ENCODE data around the gene GDF9.

Gene GDF9

DNA sequence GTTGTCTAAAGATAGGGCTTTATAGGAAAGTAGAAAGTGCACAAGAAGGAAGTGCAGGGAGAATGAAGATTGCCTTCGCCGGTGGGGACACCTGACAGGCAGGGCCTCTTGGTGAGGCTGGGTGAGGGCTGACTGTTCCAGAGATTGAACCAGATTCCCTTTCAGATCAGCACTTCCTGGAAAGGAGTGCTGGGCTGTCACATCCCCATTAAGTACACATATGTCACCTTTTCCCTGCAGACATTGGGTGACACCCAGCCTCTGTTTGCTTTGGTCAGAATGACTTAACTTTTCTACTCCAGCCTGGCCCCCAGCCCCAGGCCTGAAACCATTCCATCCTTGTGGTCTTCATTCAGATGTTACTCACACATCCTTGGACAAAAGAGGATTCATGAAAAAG lies 28.4 kb downstream of the GDF9 start:
- H3K9ac ChIP-seq (ENCODE audit: low read length) = no peak overlapping the region
- no peak overlapping the region for H3K4me2 ChIP-seq (ENCODE audit: low read depth, low read length, poor library complexity, severe bottlenecking)
- no peaks in the 10 kb centered on the region for H3K27me3 ChIP-seq (ENCODE audit: low read length)
- no peak overlapping the region for H3K27ac ChIP-seq (ENCODE audit: low read depth, low read length)
- no peak overlapping the region for H3K4me3 ChIP-seq (ENCODE audit: insufficient read depth, low read length, poor library complexity, severe bottlenecking)
- no peaks in the 10 kb centered on the region for H3K36me3 ChIP-seq (ENCODE audit: low read length)
- H3F3A ChIP-seq (ENCODE audit: insufficient read depth) = no peaks in the 10 kb centered on the region
- no peaks in the 10 kb centered on the region for H3K9me3 ChIP-seq (ENCODE audit: insufficient read depth, low read length)
- no peaks in the 10 kb centered on the region for H3K9me2 ChIP-seq (replicated peaks; ENCODE audit: insufficient read depth, low read length)
- no peaks in the 10 kb centered on the region for H4K20me1 ChIP-seq (ENCODE audit: low read depth, low read length)
- no peak overlapping the region for H2AFZ ChIP-seq (ENCODE audit: low read depth, low read length, severe bottlenecking)
- no peaks in the 10 kb centered on the region for H3K79me2 ChIP-seq (ENCODE audit: insufficient read depth, low read length)
- TF ChIP-seq CTCF (IDR thresholded peaks at IDR 0.05; ENCODE audit: insufficient read depth, low read length, poor library complexity, severe bottlenecking) = no peak
- TF ChIP-seq EZH2phosphoT487 (conservative IDR thresholded peaks at IDR 0.05; ENCODE audit: low read length) = no peak

GRCh38 chr5:132836852-132837251 lies 29.4 kb downstream of the GDF9 start:
- H3K9me3 ChIP-seq (ENCODE audit: insufficient read depth, low read length) = no peaks in the 10 kb centered on the region
- H3K4me2 ChIP-seq (ENCODE audit: low read depth, low read length, poor library complexity, severe bottlenecking) = no peak overlapping the region
- no peak overlapping the region for H3K27ac ChIP-seq (ENCODE audit: low read depth, low read length)
- H3K27me3 ChIP-seq (ENCODE audit: low read length) = no peaks in the 10 kb centered on the region
- no peak for TF ChIP-seq CTCF (IDR thresholded peaks at IDR 0.05; ENCODE audit: insufficient read depth, low read length, poor library complexity, severe bottlenecking)
- no peak for TF ChIP-seq EZH2phosphoT487 (conservative IDR thresholded peaks at IDR 0.05; ENCODE audit: low read length)
- no peaks in the 10 kb centered on the region for H4K20me1 ChIP-seq (ENCODE audit: low read depth, low read length)
- H3K9ac ChIP-seq (ENCODE audit: low read length) = no peak overlapping the region
- no peaks in the 10 kb centered on the region for H3K36me3 ChIP-seq (ENCODE audit: low read length)
- H3K9me2 ChIP-seq (replicated peaks; ENCODE audit: insufficient read depth, low read length) = no peaks in the 10 kb centered on the region
- no peak overlapping the region for H2AFZ ChIP-seq (ENCODE audit: low read depth, low read length, severe bottlenecking)
- no peaks in the 10 kb centered on the region for H3K79me2 ChIP-seq (ENCODE audit: insufficient read depth, low read length)
- H3K4me3 ChIP-seq (ENCODE audit: insufficient read depth, low read length, poor library complexity, severe bottlenecking) = no peak overlapping the region
- no peaks in the 10 kb centered on the region for H3F3A ChIP-seq (ENCODE audit: insufficient read depth)

- no peaks in the 10 kb centered on the region for H3K79me2 ChIP-seq (ENCODE audit: insufficient read depth, low read length)
- no peaks in the 10 kb centered on the region for H3K36me3 ChIP-seq (ENCODE audit: low read length)
- H3K9me2 ChIP-seq (replicated peaks; ENCODE audit: insufficient read depth, low read length) = no peaks in the 10 kb centered on the region
- H4K20me1 ChIP-seq (ENCODE audit: low read depth, low read length) = no peaks in the 10 kb centered on the region
- no peak overlapping the region for H3K4me3 ChIP-seq (ENCODE audit: insufficient read depth, low read length, poor library complexity, severe bottlenecking)
- no peaks in the 10 kb centered on the region for H3K27me3 ChIP-seq (ENCODE audit: low read length)
- H3K9me3 ChIP-seq (ENCODE audit: insufficient read depth, low read length) = no peaks in the 10 kb centered on the region
- H2AFZ ChIP-seq (ENCODE audit: low read depth, low read length, severe bottlenecking) = no peak overlapping the region
- no peak overlapping the region for H3K9ac ChIP-seq (ENCODE audit: low read length)
- no peak overlapping the region for H3K27ac ChIP-seq (ENCODE audit: low read depth, low read length)
- no peak for TF ChIP-seq CTCF (IDR thresholded peaks at IDR 0.05; ENCODE audit: insufficient read depth, low read length, poor library complexity, severe bottlenecking)
- no peak for TF ChIP-seq EZH2phosphoT487 (conservative IDR thresholded peaks at IDR 0.05; ENCODE audit: low read length)
- no peaks in the 10 kb centered on the region for H3F3A ChIP-seq (ENCODE audit: insufficient read depth)
- H3K4me2 ChIP-seq (ENCODE audit: low read depth, low read length, poor library complexity, severe bottlenecking) = no peak overlapping the region
Measured at GRCh38 chr5:132834057-132834456, 32.2 kb downstream of the GDF9 start.

- Histone ChIP-seq H3K79me2 (ENCODE audit: insufficient read depth, low read length) (no peaks in the 10 kb centered on the region), H4K20me1 (ENCODE audit: low read depth, low read length) (no peaks in the 10 kb centered on the region), H3K9me3 (ENCODE audit: insufficient read depth, low read length) (no peaks in the 10 kb centered on the region), H3K27ac (ENCODE audit: low read depth, low read length) (no peak overlapping the region), H3K36me3 (ENCODE audit: low read length) (no peaks in the 10 kb centered on the region), H3K9me2 (replicated peaks; ENCODE audit: insufficient read depth, low read length) (no peaks in the 10 kb centered on the region), H3K4me3 (ENCODE audit: insufficient read depth, low read length, poor library complexity, severe bottlenecking) (no peak overlapping the region), H3K4me2 (ENCODE audit: low read depth, low read length, poor library complexity, severe bottlenecking) (no peak overlapping the region), H3K9ac (ENCODE audit: low read length) (no peak overlapping the region), H2AFZ (ENCODE audit: low read depth, low read length, severe bottlenecking) (no peak overlapping the region), H3F3A (ENCODE audit: insufficient read depth) (no peaks in the 10 kb centered on the region), H3K27me3 (ENCODE audit: low read length) (no peaks in the 10 kb centered on the region)
- no peak for TF ChIP-seq CTCF (IDR thresholded peaks at IDR 0.05; ENCODE audit: insufficient read depth, low read length, poor library complexity, severe bottlenecking)
- no peak for TF ChIP-seq EZH2phosphoT487 (conservative IDR thresholded peaks at IDR 0.05; ENCODE audit: low read length)
Measured at GRCh38 chr5:132832612-132833011, 33.7 kb downstream of the GDF9 start.
